DMS79 treated with DMSO at 0.1 percent for 48 hours (cell line): ENCODE measurements around the gene QRFP.
"Not testable (repeated sequence)": the region's sequence is repeated elsewhere in the genome, so short reads cannot be mapped to it uniquely, and the experiment has no call there.

ENCODE experiments used
- DNase-seq: peaks from one replicate; lab custom pipeline; 2025; lab: John Stamatoyannopoulos, UW

The QRFP gene

GRCh38 chr9:130919559-130920145 lies 23.0 kb upstream of the QRFP start:
- DNase-seq: no peak

- DNase-seq: no peak
These were observed 22.4 kb upstream of the QRFP start for GRCh38 chr9:130918826-130919558.

GRCh38 chr9:130918101-130918825 lies 21.7 kb upstream of the QRFP start:
- no peak for DNase-seq

GRCh38 chr9:130917168-130917960 lies 20.8 kb upstream of the QRFP start:
- no peak for DNase-seq

- no peak for DNase-seq
These were observed 18.5 kb upstream of the QRFP start for GRCh38 chr9:130915096-130915447.

- DNase-seq: no peak
These were observed 17.9 kb upstream of the QRFP start for GRCh38 chr9:130914417-130915095.

- no peak for DNase-seq
These were observed 17.2 kb upstream of the QRFP start for GRCh38 chr9:130913599-130914416.

- peak; percentile 80 for DNase-seq
These were observed 16.5 kb upstream of the QRFP start for GRCh38 chr9:130912932-130913598.

GRCh38 chr9:130911254-130912049 lies 14.8 kb upstream of the QRFP start:
- DNase-seq: no peak

- DNase-seq: not testable (repeated sequence)
These were observed 14.1 kb upstream of the QRFP start for GRCh38 chr9:130910670-130911069.

- not testable (repeated sequence) for DNase-seq
These were observed 13.4 kb upstream of the QRFP start for GRCh38 chr9:130910041-130910440.

- no peak for DNase-seq
These were observed 12.3 kb upstream of the QRFP start for GRCh38 chr9:130908878-130909355.

- no peak for DNase-seq
These were observed 11.7 kb upstream of the QRFP start for GRCh38 chr9:130908146-130908877.

- DNase-seq: no peak
These were observed 10.3 kb upstream of the QRFP start for GRCh38 chr9:130906735-130907416.

GRCh38 chr9:130905902-130906734 lies 9.5 kb upstream of the QRFP start:
- no peak for DNase-seq

GRCh38 chr9:130905125-130905901 lies 8.7 kb upstream of the QRFP start:
- no peak for DNase-seq
